B cell (primary cell): ENCODE data around the gene CD109.
"Not testable (repeated sequence)": the region's sequence is repeated elsewhere in the genome, so short reads cannot be mapped to it uniquely, and the experiment has no call there.

ENCODE experiments used
- CTCF ChIP-seq: fragments of 200-600 bp; IDR thresholded peaks from one replicate; pipeline ENCODE4 v1.8.0; 2022; ENCODE audit warnings: antibody characterized with exemption, mild to moderate bottlenecking
- EZH2 ChIP-seq: IDR thresholded peaks from 2 replicates; pipeline ENCODE4 v1.6.1; 2012; ENCODE audit warnings: borderline replicate concordance, low read depth, mild to moderate bottlenecking, moderate library complexity, low read length; ENCODE audit not compliant: insufficient read depth, poor library complexity, severe bottlenecking

DNA sequence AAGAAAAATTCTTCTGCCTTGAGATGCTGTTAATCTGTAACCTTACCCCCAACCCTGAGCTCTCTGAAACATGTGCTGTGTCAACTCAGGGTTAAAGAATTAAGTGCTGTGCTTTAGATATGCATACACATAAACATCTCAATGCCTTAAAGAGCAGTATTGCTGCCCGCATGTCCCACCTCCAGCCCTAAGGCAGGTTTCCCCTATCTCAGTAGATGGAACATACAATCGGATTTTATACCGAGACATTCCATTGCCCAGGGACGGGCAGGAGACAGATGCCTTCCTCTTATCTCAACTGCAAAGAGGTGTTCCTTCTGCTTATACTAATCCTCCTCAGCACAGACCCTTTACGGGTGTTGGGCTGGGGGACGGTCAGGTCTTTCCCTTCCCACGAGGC is 109.2 kb downstream of the CD109 start:
- TF ChIP-seq CTCF, EZH2: not testable (repeated sequence)
